Retina (tissue), 1 donor: ENCODE measurements around the gene ASAH2B.
"Not testable (repeated sequence)": the region's sequence is repeated elsewhere in the genome, so short reads cannot be mapped to it uniquely, and the experiment has no call there.

Source experiments
- DNase-seq: peaks from one replicate; pipeline ENCODE4 v3.0.0-alpha.2; 2016

Gene ASAH2B

DNA sequence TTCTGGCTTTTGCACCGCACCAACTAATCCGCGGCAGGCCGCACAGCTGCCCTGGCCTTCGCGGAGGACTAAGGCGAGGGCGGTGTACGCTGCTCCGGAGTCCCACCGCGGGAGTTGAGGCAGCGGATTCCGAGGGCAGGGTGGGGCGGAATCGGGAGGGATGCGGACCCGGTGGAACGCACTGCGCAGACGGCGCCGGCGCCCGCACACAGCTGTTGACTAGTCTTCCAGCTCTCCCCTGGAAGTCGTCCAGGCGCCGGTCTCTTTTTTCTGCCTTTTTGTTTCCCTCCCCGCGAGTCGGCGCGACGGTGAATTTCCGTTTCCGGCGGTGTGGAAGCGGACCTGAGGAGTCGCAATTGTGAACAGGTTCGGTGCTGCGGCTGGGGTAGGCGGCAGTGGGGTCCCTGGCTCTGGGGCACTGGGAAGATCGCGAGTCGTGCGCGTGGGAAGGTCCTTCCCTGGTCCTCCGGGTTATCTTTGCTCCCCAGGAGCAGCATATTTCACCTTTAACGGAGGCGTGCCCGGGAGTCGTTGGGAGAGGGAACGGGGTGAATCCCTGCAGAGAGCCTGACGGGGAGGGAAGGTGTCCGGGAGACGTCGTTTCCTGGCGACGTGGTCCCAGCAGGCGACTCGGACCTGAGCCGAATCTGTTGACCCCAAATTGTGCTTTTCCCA lies at the start of gene ASAH2B:
ASAH2B (plus strand) TSS at position 319 of the 675 bp plus-strand sequence. CDS start 5,195 bp downstream, outside the sequence.
- peak; percentile 96 for DNase-seq

DNA sequence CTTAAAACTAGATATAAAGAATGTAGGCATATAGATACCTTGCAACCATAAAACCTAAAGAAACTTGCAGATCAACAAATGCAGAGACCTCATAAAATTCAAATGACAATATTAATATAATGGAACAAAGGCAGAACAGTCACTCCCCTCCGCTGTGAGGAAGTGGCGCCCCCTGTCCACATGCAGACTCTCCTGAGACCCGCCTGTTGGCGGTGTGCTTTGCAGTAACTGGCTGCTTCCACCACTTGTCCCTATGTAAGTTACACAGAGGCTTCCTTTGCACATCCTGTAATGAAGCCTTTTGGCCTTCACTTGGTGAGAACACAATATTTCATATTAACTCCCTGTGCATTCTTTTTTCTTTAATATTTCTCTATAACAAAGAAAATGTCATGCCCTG lies 41.9 kb upstream of the ASAH2B start:
- DNase-seq = not testable (repeated sequence)

DNA sequence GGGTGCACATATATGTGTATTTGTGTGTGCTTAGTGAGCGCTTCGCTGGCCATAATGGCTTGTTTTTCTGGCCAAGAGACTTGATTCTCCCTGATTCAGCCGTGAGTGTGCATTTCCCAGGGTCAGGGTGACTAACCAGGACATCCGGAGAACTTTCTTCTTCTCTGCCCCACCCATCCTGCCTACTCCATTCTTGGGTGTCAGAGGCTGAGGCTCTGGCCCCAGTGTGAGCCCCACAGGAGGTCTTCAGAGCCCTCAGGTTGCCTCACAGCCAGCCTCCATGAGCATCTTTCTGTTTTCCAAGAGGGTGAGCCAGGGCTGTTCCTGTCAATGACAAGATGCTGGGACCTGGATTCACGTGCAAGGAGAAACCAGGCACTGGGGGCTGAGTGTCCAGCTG lies 37.8 kb upstream of the ASAH2B start:
- DNase-seq = not testable (repeated sequence)

DNA sequence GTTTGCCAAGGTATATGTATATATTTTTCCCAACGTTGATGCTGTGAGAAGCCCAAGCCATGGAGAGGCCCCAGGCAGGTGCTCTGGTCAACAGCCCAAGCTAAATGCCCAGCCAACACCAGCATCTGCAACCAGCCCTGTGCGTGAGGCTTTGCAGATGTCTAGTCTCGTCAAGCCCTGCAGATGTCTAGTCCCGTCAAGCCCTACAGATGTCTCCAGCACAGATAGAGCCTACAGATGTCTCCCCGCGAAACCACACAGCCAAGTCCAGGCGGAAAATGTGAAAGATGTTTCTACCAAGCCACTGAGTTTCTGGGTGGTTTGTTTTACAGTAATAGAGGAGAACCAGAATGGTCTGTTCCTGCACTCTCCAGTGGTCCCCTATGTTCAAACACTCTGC lies 36.7 kb upstream of the ASAH2B start:
- not testable (repeated sequence) for DNase-seq

DNA sequence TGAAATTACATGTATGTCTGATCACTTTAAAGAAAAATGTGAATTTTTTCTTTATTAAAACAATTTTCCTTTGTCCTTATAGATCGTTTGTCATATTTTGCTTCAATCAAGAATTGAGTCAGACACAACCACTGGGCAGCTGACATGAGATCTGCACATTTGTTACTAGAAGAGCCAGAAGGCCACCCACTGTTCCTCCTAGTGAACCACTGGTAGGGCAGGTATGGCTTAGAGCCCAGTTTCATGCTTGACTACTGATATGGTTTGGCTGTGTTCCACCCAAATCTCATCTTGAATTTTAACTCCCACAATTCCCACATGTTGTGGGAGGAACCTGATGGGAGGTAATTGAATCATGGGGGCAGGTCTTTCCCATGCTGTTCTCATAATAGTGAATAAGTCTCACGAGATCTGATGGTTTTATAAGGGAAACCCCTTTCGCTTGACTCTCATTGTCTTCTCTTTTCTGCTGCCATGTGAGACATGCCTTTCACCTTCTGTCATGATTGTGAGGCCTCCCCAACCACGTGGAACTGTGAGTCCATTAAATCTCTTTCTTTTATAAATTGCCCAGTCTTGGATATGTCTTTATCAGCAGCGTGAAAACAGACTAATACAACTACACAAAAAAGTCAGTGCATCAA lies 35.2 kb upstream of the ASAH2B start:
- not testable (repeated sequence) for DNase-seq

DNA sequence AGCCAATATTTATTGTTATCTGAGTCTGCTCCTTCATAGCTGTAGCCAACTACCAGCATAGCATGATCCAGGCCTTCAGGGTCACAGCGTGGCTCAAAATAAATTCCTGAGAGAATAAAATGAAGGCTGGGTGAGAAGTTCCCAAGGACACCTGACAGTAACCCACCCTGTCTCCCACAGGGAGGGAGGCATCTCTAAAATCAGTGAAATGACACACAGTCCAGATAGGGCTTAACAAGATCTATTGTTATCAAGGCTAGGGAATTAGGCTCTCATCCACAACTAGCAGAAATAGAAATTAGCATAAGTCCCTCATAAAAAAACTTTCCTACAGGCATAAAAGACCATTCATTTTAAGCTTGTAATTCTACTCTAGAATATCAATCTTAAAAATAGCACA lies 33.7 kb upstream of the ASAH2B start:
- DNase-seq = not testable (repeated sequence)

DNA sequence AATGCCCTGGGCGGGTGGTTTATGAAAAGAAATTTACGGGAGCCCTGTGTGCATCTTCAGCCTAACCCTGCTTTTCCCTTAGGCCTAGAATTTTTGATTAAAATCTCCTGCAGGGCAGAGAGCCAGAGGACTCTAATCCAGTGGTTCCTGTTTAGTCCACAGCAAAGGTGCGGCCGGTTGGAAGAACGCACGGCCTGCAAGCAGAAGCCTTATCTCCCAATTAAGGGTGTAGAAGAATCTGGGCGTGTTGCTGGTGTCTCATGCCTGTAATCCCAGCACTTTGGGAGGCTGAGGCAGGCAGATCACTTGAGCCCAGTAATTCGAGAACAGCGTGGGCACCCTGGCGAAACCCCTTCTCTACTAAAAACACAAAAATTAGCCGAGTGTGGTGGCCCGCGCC lies 29.5 kb upstream of the ASAH2B start:
- not testable (repeated sequence) for DNase-seq

DNA sequence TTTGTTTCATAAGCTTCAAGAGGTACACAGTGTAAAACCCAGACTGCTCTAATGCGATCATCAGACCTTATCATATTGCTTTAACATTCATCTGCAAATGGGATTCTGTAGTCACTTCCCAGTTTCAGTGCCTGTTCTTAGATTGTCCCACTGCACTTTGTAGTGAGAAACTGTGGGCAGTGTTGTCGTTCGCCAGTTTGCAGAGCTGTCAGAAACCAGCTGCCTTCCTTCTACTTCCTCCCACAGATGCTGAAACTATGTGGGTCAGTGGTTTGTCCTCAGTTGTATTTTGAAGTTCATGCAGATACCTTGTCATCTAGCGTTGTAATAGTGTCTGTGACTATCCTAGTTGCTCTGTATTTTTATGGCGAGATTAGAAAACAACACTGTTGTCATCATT lies 15.9 kb upstream of the ASAH2B start:
- DNase-seq = not testable (repeated sequence)

DNA sequence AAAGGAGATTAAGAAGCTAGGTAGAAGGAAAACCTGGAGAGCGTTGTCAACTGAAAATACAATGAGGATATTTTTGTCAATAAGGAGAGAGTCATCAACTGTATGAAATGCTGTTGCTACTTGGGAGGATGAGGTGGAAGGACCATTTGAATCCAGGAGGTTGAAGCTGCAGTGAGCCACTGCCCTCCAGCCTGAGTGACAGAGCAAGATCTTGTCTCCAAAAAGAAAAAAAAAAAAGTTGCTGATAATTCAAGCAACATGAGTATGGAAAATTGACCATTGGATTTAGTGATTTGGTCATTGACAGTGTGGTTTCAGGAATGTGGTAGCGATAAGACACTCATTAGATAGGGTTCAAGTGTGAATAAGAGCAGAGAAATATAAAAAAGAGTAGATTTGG lies 11.6 kb upstream of the ASAH2B start:
- DNase-seq = not testable (repeated sequence)

DNA sequence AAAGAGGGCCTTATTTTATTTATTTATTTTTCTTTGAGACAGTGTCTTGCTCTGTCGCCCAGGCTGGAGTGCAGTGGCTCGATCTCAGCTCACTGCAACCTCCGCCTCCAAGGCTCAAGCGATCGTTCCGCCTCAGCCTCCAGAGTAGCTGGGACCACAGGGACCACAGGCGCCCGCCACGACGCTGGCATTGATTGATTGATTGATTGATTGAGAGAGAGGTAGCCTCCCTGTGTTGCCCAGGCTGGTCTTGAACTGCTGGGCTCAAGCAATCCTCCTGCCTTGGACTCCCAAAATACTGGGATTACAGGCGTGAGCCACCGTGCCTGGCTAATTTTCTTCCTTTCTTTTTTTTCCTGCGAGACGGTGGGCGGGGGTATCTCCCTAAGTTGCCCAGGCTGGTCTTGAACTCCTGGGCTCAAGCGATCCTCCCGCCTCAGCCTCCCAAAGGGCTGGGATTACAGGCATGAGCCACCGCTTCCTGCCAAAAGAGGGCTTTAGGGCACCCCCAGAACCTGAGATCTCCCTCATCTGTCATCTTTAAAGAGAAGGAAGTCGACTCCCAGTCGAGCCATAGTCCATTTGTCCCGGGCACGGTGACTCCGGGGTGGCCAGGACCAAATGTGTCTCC lies 634 bp upstream of the ASAH2B start:
- not testable (repeated sequence) for DNase-seq

DNA sequence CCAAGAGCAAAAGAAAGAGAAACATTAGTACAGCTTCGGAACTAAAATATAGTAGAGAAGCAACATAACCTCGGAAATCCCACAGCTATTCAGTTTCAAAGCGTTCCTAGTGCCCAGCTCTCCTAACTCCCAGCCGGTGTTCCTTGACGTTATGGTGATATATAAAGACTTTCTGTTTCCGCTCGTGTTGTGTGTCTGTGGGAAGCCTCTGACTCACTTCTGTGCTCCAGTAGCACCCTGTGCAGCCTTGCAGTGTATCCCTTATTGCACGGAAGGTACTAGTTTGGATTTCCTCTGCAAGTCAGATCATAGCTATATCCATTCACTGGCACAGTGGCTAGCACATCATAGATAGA lies 535 bp downstream of the ASAH2B start:
- DNase-seq = no peak

DNA sequence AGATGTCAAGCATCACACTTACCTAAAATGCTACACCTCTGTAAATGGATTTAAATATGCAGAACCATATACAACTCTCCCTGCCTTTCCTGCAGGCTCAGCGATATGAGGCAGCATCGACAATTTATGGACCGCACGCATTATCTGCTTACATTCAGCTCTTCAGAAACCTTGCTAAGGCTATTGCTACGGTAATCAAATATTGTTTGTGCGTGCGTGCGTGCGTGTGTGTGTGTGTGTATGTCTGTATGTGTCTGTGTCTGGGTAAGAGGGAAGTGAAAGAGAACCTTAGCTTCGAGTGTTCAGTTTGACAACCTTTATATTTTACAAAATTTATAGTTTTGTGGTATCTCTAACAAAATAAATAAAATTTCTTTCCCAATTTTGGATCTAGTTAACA lies 3.1 kb downstream of the ASAH2B start:
- DNase-seq = not testable (repeated sequence)

DNA sequence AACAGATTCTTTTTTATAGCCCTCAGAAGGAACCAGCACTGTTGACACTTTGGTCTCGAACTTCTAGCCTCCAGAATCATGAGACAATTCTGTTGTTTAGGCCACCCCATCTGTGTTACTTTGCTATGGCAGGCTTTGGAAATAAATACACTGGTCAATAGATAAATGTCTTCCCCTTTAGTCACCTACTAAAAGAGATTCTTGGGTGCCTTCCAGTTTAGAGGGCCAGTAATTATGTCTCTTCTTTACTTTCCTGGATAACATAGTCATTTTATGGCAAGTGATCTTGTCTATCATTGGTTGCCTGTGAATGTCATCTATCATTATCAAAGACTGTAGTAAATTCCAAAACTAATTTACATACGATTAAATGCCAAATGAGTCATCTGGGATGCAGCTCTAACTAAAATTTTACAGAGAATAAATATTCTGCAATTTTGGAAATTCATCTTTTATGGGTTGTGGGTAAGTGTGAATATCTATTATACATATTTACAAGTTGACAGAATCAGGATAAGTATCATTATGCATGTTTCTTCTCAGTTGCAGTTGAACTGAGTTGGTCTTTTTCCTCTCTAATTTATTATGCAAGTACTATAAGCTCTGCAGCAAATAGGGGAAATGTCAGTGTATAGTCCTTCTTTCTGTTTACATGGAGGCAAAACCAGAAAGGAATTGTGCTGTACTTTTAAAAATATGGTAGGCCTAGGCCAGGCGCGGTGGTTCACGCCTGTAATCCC lies 27.2 kb downstream of the ASAH2B start:
- DNase-seq = not testable (repeated sequence)

DNA sequence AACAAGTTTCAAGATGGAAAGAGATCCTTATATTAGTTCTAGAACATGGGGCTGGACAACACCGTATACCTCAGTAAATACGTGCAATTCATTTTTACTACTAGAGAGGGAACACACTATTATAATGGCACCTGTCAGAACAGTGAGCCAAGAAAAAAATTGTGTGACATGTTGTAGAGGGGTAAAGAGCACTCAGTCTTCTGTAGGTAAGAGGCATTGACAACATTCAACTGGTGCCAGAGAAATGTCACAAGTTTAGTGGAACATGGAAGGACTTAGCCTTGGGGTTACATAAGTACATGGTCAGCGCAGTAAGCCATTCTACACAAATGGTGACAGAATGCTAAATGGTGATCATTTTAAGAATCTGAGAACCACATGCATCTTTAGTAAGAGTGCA lies 32.3 kb downstream of the ASAH2B start:
- not testable (repeated sequence) for DNase-seq

DNA sequence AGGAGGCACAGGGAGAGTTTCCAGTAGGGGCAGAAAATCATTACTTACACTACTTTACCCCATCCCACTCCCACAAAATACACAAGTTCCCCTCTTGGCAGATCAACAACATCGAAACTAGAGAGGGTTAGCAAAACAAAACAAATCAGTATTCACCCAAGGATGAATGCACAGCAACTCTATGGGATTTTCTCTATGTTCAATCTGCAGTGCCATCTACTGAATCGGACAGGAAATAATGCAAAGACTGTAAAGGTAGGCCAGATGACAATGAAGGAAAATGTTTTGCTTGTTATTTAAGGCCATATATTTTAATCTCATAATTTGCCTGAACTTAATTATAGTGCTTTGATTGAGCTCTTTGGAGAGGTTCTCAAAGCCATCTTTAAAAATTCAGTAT lies 35.1 kb downstream of the ASAH2B start:
- not testable (repeated sequence) for DNase-seq

DNA sequence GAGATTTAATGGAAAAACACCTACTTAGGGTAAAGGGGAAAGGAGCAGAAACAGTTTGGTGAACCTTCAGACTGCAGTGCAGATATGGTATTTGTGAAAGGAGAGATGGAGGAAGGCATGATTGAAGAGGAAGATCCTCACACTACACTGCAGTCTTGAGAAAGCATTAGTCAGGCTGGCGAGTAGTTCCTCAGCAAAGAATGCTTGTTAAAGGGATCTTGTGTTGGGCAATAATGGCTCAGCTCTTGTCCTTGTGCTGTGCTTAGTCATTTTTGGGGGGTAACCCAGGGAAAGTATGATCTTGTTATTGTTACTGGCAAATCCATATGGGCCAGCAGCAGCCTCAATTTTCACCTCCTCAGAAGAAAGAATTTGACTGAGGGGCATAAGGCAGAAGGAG lies 40.3 kb downstream of the ASAH2B start:
- not testable (repeated sequence) for DNase-seq

DNA sequence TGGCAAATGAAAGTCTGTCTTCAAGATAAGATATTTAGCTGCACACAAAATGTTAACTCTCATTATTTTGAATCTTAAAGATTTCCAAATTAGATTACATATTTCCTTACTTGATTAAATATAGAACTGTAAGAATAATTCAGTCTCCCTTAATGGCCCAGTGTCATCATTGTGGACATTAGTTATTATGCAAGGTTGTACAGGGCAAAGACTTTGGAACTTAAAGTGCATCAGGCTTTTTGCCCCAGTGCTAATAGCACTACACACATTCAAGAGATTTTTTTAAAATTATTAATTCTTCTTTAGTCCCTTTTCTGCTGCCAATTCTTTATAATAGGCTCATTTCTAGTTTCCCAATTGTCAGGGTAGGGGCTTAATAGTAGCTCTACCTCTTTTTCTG lies 42.3 kb downstream of the ASAH2B start:
- not testable (repeated sequence) for DNase-seq

DNA sequence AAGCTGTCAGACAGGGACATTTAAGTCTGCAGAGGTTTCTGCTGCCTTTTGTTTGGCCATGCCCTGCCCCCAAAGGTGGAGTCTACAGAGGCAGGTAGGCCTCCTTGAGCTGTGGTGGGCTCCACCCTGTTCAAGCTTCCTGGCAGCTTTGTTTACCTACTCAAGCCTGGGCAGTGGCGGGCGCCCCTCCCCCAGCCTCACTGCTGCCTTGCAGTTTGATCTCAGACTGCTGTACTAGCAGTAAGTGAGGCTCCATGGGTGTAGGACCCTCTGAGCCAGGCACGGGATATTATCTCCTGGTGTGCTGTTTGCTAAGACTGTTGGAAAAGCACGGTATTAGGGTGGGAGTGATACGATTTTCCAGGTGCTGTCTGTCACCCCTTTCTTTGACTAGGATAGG lies 48.2 kb downstream of the ASAH2B start:
- DNase-seq = not testable (repeated sequence)

DNA sequence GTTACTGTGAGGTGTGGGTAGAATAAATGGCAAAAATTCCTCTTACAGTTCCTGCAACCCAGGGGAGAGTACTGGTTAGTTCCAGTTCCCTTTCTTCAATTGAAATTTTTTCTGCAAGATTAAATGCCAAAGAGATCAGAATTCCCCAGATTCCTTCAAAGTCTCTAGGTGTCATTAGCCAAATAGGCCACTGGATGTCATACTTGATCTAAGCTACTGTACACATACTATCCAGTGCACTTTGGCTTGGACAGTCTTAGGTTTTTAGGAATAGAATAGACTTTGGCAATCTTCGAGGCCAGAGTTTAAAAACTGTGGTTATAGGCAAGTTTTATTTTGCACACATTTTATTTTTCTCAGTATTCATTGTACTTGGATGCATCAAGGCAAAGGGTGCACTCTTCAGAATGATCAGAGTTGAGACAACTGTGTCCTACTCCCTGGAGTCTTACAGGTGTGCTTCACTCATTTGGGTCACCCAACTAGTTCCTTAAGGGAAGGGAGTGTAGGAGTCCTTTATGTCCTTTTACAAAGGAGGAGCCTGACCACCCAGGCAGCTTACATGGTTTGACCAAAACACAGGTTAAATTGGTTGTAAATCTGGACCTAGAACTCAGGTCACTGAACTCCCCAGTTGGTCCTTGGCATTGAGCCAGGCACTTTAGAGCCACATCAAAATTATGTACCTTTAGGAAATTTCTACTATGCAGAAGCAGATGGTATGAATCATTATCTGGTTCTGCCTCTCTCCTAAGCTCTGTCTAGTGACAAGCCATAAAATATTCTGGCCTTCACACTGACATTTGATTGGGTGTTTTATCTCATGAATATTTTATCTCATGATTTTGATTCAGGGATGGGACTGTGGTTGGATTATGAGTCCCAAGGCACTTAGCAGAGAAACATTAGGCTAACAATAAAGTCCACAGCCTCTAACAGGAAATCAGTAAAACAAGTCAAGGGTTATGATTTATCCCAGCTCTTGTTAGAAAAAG lies 49.5 kb downstream of the ASAH2B start:
- DNase-seq = peak; percentile 16

DNA sequence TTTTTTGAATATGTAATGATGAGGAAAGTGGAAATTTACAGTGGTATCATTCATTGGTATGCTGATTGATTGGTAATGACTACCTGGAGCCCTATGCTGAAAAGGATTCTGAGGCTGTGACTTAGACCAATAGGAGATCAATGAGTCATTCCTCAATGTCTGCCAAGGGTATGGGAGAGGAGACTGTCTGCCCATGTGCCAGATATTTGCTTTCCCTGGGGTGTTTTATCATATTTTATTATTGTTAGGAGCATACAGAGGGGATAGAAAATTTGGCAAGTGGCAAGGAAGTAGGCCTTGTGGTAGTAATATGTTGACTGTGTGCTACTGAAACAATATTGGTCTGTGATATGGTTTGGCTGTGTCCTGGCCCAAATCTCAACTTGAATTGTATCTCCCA lies 54.8 kb downstream of the ASAH2B start:
- no peak for DNase-seq

DNA sequence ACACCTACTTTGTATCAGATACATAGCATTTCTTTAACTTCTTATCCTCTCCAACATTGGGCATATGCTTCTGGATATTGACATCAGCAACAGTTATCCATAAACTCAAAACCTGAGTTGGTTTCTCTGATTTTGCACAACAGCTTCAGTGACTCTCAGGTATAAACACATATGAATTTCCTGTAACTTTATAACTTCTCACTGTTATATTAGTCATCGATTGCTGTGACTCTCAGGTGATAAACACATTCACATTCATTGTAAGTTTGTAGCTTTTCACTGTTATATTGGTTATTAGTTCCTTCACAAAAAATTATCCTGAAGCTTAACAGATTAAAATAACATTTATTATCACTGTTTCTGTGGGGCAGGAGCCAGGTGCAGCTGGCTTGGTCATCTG lies 57.0 kb downstream of the ASAH2B start:
- no peak for DNase-seq

DNA sequence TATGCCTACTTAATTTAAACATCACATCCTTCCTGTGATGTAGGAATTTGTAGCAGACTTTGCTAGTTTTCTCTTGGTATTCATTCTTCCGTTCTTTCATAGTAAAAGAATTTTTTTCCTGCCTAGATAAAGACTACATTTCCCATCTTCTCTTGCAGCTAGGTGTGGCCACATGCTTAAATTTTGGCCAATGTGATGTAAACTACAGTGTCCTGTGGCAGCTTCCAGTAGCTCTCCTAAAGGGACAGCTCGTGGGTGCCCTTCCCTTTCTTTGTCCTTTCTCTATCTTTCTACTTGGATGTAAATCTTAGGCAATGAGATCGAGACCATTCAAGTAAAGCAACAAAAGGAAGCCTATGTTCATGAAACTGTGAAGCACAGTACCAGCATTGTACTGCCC lies 58.6 kb downstream of the ASAH2B start:
- DNase-seq = no peak
